ENCODE data around the gene SAT1.

Gene SAT1

DNA sequence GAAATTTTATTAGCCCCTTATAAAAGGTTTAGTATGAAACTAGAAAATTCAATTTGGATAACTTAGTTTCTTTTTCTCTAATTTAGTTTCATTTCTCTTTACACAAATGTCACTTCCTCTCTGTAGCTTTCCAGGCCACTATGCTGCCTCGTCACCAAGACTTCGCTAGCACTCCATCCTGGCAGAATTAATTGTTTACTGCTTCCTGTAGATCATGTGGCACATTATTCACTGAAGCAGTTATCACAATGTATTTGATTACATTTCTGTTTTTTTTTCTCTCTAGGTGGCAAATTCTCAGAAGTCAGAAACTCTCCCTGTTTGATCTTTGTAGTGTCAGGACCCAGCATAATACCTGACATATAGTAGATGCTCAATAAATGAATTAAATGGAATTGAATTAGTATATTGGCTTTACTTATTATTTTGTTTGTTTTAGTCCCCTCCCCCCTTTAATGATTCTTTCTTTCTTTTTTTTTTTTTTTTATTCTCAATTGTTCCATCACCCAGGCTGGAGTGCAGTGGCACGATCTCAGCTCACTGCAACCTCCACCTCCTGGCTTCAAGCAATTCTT lies 9.3 kb upstream of the SAT1 start:
- Histone ChIP-seq H3K4me1 (no peaks in the 10 kb centered on the region), H3K9ac (no peak overlapping the region), H3K36me3 (no peaks in the 10 kb centered on the region), H3K27ac (no peak overlapping the region), H4K20me1 (no peaks in the 10 kb centered on the region), H3K4me3 (no peak overlapping the region), H3K27me3 (no peaks in the 10 kb centered on the region), H3K4me2 (peak overlapping the region; percentile 32; the same call in 1 of the 2 replicates), H3K9me3 (no peaks in the 10 kb centered on the region)
- no peak for TF ChIP-seq Cebpa-rat (IDR thresholded peaks at IDR 0.05)

DNA sequence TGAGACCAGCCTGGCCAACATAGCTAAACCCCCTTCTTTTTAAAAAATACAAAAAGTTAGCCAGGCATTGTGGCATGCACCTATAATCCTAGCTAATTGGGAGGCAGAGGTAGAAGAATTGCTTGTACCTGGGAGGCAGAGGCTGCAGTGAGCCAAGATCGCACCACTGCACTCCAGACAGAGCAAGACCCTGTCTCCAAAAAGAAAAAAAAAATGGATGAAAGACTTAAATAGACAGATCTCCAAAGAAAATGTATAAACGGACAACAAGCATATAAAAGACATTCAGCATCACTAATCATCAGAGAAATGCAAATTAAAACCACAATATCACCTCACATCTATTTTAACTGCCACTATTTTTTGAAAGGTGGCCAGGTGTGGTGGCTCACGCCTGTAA lies 6.6 kb upstream of the SAT1 start:
- no peak overlapping the region for H3K4me2 ChIP-seq
- no peaks in the 10 kb centered on the region for H3K9me3 ChIP-seq
- H3K4me1 ChIP-seq, result no peaks in the 10 kb centered on the region
- no peak overlapping the region for H3K27ac ChIP-seq
- H3K9ac ChIP-seq, result no peak overlapping the region
- TF ChIP-seq Cebpa-rat (IDR thresholded peaks at IDR 0.05), result no peak
- no peak overlapping the region for H3K4me3 ChIP-seq
- no peaks in the 10 kb centered on the region for H3K36me3 ChIP-seq
- H3K27me3 ChIP-seq, result no peaks in the 10 kb centered on the region
- H4K20me1 ChIP-seq, result no peaks in the 10 kb centered on the region

DNA sequence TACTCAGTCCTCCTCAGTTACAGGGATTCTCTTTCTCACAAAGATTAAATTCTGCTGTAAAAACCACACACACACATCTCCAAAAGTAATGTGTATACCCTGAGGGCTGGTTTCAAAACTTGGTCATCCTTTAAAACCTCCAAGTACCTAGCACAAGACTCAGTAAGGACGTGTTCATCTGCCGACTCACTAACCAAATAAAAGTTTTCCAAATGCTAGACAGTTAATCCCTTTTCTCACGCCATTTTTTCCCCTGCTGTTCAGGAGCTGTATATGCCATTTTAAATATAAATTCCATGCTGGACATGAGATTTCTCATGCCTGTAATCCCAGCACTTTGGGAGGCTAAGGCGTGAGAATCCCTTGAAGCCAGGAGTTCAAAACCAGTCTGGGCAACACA lies 3.9 kb upstream of the SAT1 start:
- Histone ChIP-seq H3K4me2 (no peak overlapping the region), H3K27ac (no peak overlapping the region), H3K4me1 (no peaks in the 10 kb centered on the region), H3K27me3 (no peaks in the 10 kb centered on the region), H3K4me3 (no peak overlapping the region), H3K9ac (no peak overlapping the region), H4K20me1 (no peaks in the 10 kb centered on the region), H3K36me3 (no peaks in the 10 kb centered on the region), H3K9me3 (no peaks in the 10 kb centered on the region; the same call in 1 of the 2 replicates)
- no peak for TF ChIP-seq Cebpa-rat (IDR thresholded peaks at IDR 0.05)

DNA sequence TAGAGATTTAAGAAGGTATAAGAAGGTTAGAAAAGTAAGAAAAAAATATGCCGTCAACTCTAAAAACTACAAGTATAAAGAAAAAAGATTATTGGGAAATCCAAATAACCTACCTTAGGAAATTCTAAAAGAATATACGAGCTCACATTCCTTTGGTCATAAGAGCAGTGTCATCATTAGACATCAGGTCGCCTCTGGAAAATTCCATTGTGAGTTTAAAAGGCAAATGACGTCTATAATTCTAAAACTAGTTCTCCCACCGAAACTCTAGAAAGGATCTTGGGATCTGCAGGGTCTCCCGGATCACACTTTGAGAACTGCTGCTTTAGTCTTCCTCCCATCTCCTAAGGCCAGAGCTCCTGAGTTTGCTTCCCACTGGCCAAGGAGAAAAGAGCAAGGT lies 518 bp upstream of the SAT1 start:
- Histone ChIP-seq H3K4me2 (no peak overlapping the region), H3K36me3 (no peaks in the 10 kb centered on the region; the same call in 1 of the 2 replicates), H3K4me1 (peaks cover 7% of the 10 kb centered on the region; the same call in 1 of the 2 replicates), H3K9me3 (no peaks in the 10 kb centered on the region; the same call in 1 of the 2 replicates), H4K20me1 (no peaks in the 10 kb centered on the region), H3K27me3 (no peaks in the 10 kb centered on the region), H3K27ac (no peak overlapping the region), H3K9ac (no peak overlapping the region), H3K4me3 (0 out of 2 replicates have a peak overlapping the region, but pooled peaks have one; percentile 74)
- no peak for TF ChIP-seq Cebpa-rat (IDR thresholded peaks at IDR 0.05)

DNA sequence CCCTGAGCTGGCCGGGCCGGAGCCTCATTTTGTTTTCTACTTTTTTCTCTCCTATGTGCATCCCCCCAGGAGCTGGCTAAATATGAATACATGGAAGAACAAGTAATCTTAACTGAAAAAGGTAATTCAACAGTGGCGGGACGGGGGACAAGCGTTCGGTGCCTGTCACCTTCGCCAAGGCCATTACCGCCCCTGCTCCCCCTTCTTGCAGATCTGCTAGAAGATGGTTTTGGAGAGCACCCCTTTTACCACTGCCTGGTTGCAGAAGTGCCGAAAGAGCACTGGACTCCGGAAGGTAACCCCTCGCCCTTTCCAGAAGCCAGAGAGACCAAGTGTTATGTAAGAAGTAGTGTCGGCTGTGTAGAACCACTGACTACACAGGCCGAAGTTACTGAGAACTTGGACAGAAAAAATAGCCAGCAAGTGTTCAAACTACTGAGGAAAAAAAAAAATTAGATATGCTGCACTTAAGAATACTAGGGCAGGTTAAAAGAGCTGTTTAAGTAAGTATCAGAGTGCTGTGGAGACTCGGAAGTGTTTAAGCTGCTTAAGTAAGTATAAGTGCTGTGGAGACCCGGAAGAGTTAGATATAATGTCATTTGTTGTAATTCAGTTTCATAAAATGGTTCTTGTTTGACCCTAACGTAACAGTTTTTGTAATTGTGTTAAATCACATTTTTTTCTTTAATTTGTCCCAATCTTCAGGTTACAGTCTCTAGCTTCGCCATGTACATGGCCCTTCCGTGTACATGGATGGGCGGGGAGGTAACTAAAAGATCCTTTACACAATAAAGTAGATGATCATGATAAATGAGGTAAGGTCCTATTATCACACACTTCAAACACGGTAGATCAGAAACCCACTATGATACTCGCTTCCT lies 856 bp downstream of the SAT1 start:
- no peaks in the 10 kb centered on the region for H3K27me3 ChIP-seq
- H3K4me1 ChIP-seq, result peaks cover 7% of the 10 kb centered on the region; the same call in 1 of the 2 replicates
- H3K27ac ChIP-seq, result peak overlapping the region; percentile 38; the same call in 1 of the 2 replicates

DNA sequence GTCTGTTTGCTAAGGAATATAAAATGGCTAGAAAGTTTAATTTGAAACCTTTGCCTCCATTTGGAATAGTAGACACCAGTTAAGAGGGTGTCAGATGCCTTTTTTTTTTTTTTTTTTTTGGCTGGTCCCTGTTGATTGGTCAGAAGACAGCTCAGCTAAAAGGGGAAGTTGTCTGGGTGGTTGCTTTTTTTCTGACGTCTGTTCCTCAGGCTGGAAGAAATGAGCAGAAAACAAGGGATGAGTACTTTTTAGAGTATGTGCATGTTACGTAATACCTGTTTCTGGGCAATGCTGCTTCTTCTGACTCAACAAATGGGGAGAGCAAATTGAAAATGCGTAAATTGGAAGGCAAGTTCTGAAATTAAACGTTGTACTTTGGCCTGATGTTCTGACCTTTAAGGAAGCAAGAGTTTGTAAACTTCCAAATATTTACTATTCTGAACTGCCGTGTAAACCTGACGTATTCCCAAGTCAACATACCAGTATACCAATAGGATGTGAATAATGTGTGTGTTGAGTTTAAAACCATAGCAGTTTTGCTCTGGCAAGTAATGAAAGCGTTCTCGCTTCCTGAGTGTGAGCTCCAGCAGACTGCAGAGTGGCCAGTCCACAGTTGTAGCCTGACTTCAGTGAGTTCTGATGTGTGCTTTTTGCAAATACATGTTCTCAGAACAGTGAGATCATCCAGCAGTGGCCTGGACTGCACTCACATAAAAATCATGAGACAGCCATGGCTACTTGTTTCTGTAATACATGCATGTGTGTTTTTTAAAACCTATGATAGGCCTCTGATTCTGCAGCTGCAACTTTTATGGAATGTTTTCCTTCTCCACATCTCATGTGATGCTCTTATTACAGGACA lies 1.7 kb downstream of the SAT1 start:
- Histone ChIP-seq H4K20me1 (no peaks in the 10 kb centered on the region), H3K9ac (0 out of 2 replicates have a peak overlapping the region, but pooled peaks have one; percentile 79), H3K27me3 (no peaks in the 10 kb centered on the region), H3K4me3 (peak overlapping the region; percentile 74), H3K4me1 (peaks cover 7% of the 10 kb centered on the region; the same call in 1 of the 2 replicates), H3K9me3 (no peaks in the 10 kb centered on the region; the same call in 1 of the 2 replicates), H3K27ac (no peak overlapping the region), H3K36me3 (no peaks in the 10 kb centered on the region; the same call in 1 of the 2 replicates), H3K4me2 (peak overlapping the region; percentile 72)
- TF ChIP-seq Cebpa-rat (IDR thresholded peaks at IDR 0.05), result peak; percentile 37; the same call in 1 of the 2 replicates

More for the DNA sequence above, 856 bp downstream of the SAT1 start:
- Histone ChIP-seq H3K36me3 (no peaks in the 10 kb centered on the region; the same call in 1 of the 2 replicates), H3K9ac (peak overlapping the region; percentile 79), H3K9me3 (no peaks in the 10 kb centered on the region; the same call in 1 of the 2 replicates), H3K4me2 (peak overlapping the region; percentile 72), H4K20me1 (no peaks in the 10 kb centered on the region), H3K4me3 (peak overlapping the region; percentile 74)
- no peak for TF ChIP-seq Cebpa-rat (IDR thresholded peaks at IDR 0.05)

DNA sequence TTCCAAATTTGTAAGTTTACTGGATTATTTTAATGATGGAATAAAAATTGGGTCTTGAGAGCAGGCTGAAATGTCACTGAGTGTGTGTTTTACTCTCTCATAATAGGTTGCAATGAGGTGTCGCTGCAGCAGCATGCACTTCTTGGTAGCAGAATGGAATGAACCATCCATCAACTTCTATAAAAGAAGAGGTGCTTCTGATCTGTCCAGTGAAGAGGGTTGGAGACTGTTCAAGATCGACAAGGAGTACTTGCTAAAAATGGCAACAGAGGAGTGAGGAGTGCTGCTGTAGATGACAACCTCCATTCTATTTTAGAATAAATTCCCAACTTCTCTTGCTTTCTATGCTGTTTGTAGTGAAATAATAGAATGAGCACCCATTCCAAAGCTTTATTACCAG lies 2.6 kb downstream of the SAT1 start:
- Histone ChIP-seq H3K9ac (no peak overlapping the region), H3K27me3 (no peaks in the 10 kb centered on the region), H3K9me3 (no peaks in the 10 kb centered on the region; the same call in 1 of the 2 replicates), H3K27ac (no peak overlapping the region), H3K36me3 (no peaks in the 10 kb centered on the region; the same call in 1 of the 2 replicates), H3K4me2 (no peak overlapping the region), H4K20me1 (no peaks in the 10 kb centered on the region), H3K4me1 (peaks cover 7% of the 10 kb centered on the region; the same call in 1 of the 2 replicates), H3K4me3 (no peak overlapping the region)
- TF ChIP-seq Cebpa-rat (IDR thresholded peaks at IDR 0.05), result no peak

DNA sequence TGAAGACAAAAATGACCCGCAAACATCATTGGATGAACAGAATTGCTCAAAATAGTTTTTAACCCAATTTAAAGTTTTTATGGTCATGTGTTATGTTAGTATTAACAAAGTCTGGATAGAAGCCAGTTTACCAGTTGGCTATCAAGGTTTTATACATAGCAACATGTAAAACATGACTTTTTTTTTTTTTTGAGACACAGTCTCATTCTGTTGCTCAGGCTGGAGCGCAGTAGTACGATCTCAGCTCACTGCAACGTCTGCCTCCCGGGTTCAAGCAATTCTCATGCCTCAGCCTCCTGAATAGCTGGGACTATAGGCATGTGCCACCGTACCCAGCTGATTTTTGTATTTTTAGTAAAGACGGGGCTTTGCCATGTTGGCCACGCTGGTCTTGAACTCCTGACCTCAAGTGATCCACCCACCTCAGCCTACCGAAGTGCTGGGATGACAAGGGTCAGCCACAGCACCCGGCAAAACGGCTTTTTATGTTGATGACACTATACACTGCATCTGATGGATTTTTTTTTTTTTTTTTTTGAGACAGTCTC lies 3.4 kb downstream of the SAT1 start:
- H3K36me3 ChIP-seq, result no peaks in the 10 kb centered on the region; the same call in 1 of the 2 replicates
- H4K20me1 ChIP-seq, result no peaks in the 10 kb centered on the region
- H3K4me1 ChIP-seq, result peaks cover 7% of the 10 kb centered on the region; the same call in 1 of the 2 replicates
- H3K9ac ChIP-seq, result no peak overlapping the region
- no peak overlapping the region for H3K27ac ChIP-seq
- no peak for TF ChIP-seq Cebpa-rat (IDR thresholded peaks at IDR 0.05)
- no peaks in the 10 kb centered on the region for H3K27me3 ChIP-seq
- no peaks in the 10 kb centered on the region; the same call in 1 of the 2 replicates for H3K9me3 ChIP-seq
- no peak overlapping the region for H3K4me2 ChIP-seq
- H3K4me3 ChIP-seq, result no peak overlapping the region

DNA sequence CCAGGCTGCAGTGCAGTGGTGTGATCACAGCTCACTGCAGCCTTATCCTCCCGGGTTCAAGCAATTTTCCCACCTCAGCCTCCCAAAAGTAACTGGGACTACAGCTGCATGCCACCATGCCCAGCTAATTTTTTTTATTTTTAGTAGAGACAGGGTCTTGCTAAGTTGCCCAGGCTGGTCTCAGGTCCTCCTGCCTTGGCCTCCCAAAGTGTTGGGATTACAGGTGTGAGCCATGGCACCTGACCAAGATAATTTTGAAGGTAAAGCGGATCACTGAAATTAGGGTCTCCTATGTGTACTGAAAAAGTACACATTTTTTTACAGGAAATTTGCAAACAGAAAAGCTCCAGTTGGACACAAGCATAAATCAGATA lies 4.8 kb downstream of the SAT1 start:
- Histone ChIP-seq H4K20me1 (no peaks in the 10 kb centered on the region), H3K4me3 (no peak overlapping the region), H3K4me1 (peaks cover 7% of the 10 kb centered on the region; the same call in 1 of the 2 replicates), H3K9ac (no peak overlapping the region), H3K36me3 (no peaks in the 10 kb centered on the region; the same call in 1 of the 2 replicates), H3K27ac (no peak overlapping the region), H3K4me2 (no peak overlapping the region), H3K27me3 (no peaks in the 10 kb centered on the region), H3K9me3 (no peaks in the 10 kb centered on the region; the same call in 1 of the 2 replicates)
- no peak for TF ChIP-seq Cebpa-rat (IDR thresholded peaks at IDR 0.05)

Data from BLaER1 (cell line).